ENCODE measurements around the gene NRG2.

GRCh38 chr5:139979943-139980342 lies 63.2 kb downstream of the NRG2 start:
- TF ChIP-seq CTCF (IDR thresholded peaks at IDR 0.05) (no peak), POLR2A (IDR thresholded peaks at IDR 0.05) (no peak)
